Activated T-cell treated with anti-CD3 and anti-CD28 coated beads, Interleukin-2, amount 50 U/mL, for 72 hours (primary cell): ENCODE results near the gene BMPER. TPM values are rescaled to one million over a fixed set of nuclear protein-coding genes. Genes with fewer than 3 reads are reported as not detected.

Experiments
- ATAC-seq, 2 donors: fragments of 150-1000 bp; cut with Tn5 transposase; replicated peaks in 1 of 2; 2 replicates each; pipeline ENCODE4 v1.10.0; 2021; ENCODE audit warnings: moderate library complexity in 2 of 2, mild to moderate bottlenecking in 1 of 2
- DNase-seq, 2 donors: peaks; one replicate each; pipeline ENCODE4 v3.0.0; 2021 to 2022; ENCODE audit warnings: mixed read lengths in 1 of 2
- H3K27ac Mint-ChIP-seq: one replicate; pipeline ENCODE4 v1.8.0; 2022; ENCODE audit warnings: mild to moderate bottlenecking, moderate library complexity, mixed read lengths
- H3K27me3 Mint-ChIP-seq: one replicate; pipeline ENCODE4 v1.8.0; 2022; ENCODE audit warnings: low read depth, mixed read lengths
- H3K36me3 Mint-ChIP-seq, 2 donors: one replicate each; pipeline ENCODE4 v1.8.0; 2022; ENCODE audit warnings: mixed read lengths in 2 of 2, mild to moderate bottlenecking in 1 of 2; ENCODE audit not compliant: insufficient read depth in 2 of 2
- H3K4me1 Mint-ChIP-seq: one replicate; pipeline ENCODE4 v1.8.0; 2022; ENCODE audit warnings: low read depth, mixed read lengths
- H3K4me3 Mint-ChIP-seq, 2 donors: one replicate each; pipeline ENCODE4 v1.8.0; 2022; ENCODE audit warnings: mild to moderate bottlenecking in 2 of 2, mixed read lengths in 2 of 2, moderate library complexity in 2 of 2
- H3K9me3 Mint-ChIP-seq, 2 donors: one replicate each; pipeline ENCODE4 v1.8.0; 2022; ENCODE audit warnings: mixed read lengths in 2 of 2
- total RNA-seq, 2 donors: library from RNA; stranded (reverse); gene quantifications; one replicate each; pipeline ENCODE4 v1.2.3, GENCODE V29; 2022

BMPER gene
- total RNA-seq, 2 donors from 2014 or later = 0.35 TPM; not detected in 1

DNA sequence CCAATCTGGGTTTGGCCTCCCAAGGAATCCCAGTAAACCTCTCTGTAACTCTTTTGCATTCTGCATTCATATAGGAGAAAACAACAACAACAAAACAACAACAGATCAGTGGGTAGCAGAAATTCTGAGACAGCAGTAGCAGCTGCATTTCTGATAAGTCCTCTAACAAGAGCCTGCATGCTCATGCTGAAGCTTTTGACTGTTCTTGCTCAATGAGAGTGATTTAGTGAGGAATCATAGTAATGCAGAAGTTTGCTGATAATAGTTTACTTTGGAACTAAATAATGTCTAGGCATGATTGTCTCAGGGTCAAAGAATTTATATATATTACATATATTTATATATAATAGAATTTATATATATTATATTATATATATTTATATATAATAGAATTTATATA lies 35.2 kb downstream of the BMPER start:
- no peak for ATAC-seq
- peaks cover 17% of the 10 kb centered on the region for H3K27me3 Mint-ChIP-seq
- DNase-seq = no peak
- H3K4me3 Mint-ChIP-seq = no peak overlapping the region
- no peaks in the 10 kb centered on the region for H3K4me1 Mint-ChIP-seq
- no peaks in the 10 kb centered on the region for H3K9me3 Mint-ChIP-seq
- H3K27ac Mint-ChIP-seq = no peak overlapping the region
- H3K36me3 Mint-ChIP-seq = no peaks in the 10 kb centered on the region

DNA sequence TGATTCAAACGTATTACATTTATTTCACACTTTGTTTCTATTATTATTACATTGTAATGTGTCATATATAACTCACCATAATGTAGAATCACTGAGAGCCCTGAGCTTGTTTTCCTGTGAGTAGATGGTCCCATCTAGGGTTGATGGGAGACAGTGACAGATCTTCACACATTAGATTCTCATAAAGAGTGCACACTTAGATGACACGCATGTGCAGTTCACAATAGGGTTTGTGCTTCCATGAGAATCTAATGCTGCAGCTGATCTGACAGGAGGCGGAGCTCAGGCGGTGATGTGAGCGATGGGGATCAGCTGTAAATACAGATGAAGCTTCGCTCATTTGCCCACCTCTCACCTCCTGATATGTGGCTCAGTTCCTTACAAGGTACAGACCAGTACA lies 36.1 kb downstream of the BMPER start:
- no peaks in the 10 kb centered on the region for H3K4me1 Mint-ChIP-seq
- no peaks in the 10 kb centered on the region for H3K36me3 Mint-ChIP-seq
- DNase-seq = no peak
- H3K4me3 Mint-ChIP-seq = no peak overlapping the region
- no peaks in the 10 kb centered on the region for H3K9me3 Mint-ChIP-seq
- ATAC-seq = no peak
- H3K27me3 Mint-ChIP-seq = peaks cover 17% of the 10 kb centered on the region
- no peak overlapping the region for H3K27ac Mint-ChIP-seq

DNA sequence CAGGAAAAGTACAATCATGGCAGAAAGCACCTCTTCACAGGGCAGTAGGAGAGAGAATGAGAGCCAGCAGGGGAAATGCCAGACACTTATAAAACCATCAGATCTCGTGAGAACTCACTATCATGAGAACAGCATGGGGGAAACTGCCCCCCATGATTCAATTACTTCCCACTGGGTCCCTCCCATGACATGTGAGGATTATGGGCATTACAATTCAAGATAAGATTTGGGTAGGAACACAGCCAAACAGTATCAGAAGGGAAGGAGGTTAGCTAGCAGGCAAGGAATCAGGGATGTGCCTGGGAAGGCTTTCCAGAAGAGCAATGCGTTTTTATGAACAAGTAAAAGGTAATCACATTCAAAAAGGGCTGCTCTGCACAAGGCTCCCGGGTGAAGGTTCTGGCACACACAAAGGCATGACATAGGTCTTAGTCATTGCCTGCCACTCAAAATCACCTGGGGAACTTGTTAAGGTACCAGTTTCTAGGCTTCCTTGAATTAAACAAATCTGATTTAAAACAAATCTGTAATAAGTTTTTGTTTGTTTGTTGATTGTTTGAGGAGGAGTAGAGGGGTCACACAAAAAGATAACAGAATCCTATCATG lies 40.9 kb downstream of the BMPER start:
- no peaks in the 10 kb centered on the region for H3K36me3 Mint-ChIP-seq
- ATAC-seq = no peak
- H3K4me1 Mint-ChIP-seq = no peaks in the 10 kb centered on the region
- no peak overlapping the region for H3K27ac Mint-ChIP-seq
- no peaks in the 10 kb centered on the region for H3K27me3 Mint-ChIP-seq
- no peak for DNase-seq
- no peak overlapping the region for H3K4me3 Mint-ChIP-seq
- H3K9me3 Mint-ChIP-seq = no peaks in the 10 kb centered on the region

DNA sequence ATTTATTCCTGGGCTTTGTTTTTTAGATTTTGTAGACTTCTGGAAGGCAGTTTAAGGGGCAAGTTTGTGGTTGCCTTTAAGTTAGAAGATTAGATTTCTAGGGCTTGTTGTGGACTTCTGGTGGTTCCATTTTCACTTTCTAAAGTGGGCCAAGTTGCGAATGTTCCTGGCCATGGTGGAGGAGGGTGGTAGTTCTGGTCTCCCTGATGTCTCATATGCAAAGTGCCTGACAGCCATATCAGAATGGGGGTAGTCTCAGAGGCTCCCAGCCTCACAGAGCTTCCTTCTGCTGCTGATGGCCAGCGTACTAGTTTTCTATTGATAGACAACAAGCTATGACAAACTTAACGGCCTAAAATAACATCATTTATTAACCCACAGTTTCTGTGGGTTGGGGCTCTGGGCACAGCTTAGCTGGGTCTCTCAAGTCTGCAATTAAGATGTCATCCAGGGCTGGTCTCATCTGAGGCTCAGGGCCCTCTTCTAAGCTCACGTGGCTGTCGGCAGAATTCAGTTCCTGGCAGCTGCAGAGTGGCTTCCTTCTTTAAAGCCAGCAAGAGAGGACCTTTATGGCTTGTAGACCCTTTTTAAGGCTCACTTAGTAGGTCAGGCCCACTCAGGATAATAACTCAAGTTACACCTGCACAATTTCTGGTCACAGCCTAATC lies 44.8 kb downstream of the BMPER start:
- Mint-ChIP-seq H3K27ac (no peak overlapping the region), H3K4me3 (no peak overlapping the region), H3K27me3 (peaks cover 3% of the 10 kb centered on the region), H3K4me1 (no peaks in the 10 kb centered on the region), H3K36me3 (no peaks in the 10 kb centered on the region), H3K9me3 (no peaks in the 10 kb centered on the region)
- ATAC-seq (no peak), DNase-seq (no peak)

DNA sequence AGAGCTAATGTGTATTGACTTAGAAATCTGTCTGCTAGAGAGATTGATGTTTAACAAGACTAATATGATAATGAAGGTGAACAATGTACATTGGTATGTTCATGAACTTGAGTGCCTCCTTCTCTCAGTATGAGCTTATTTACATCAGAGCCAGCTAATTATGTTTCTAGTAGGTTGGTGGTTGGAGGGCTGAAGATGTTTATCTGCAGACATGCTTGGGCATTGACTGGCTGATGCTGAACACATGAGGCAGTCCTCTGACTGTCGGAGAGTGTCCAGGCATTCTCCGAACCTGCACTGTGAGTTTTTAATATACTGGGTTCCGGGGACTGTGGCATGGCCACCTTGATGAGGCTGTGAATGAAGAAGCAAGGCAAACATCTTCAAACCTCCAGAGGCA lies 47.5 kb downstream of the BMPER start:
- H3K36me3 Mint-ChIP-seq = no peaks in the 10 kb centered on the region
- no peaks in the 10 kb centered on the region for H3K9me3 Mint-ChIP-seq
- no peak overlapping the region for H3K27ac Mint-ChIP-seq
- H3K4me3 Mint-ChIP-seq = no peak overlapping the region
- no peak for DNase-seq
- no peaks in the 10 kb centered on the region for H3K4me1 Mint-ChIP-seq
- no peak for ATAC-seq
- H3K27me3 Mint-ChIP-seq = peaks cover 12% of the 10 kb centered on the region

DNA sequence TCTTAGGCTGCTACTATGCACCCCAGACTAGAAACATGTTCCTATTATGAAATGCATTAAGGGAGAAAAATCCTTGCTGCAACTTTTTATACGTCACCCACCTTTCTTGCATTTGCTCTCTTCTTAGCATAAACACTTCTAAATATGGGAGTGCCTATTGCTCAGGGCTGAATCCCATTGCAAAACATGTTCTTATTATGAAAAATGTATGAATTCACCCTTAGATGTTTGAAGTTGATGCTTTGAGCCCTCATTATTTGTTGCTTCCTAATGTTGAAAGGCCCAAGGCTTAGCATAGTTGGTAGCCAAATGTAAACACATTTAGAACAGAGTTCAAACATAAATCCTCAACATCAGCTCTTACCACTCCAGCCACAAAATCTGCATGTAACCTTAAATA lies 52.8 kb downstream of the BMPER start:
- H3K36me3 Mint-ChIP-seq = no peaks in the 10 kb centered on the region
- peaks cover 12% of the 10 kb centered on the region for H3K27me3 Mint-ChIP-seq
- ATAC-seq = no peak
- H3K4me3 Mint-ChIP-seq = no peak overlapping the region
- no peak overlapping the region for H3K27ac Mint-ChIP-seq
- no peaks in the 10 kb centered on the region for H3K4me1 Mint-ChIP-seq
- DNase-seq = no peak
- peaks cover 0 to 1% of the 10 kb centered on the region in 2 donors for H3K9me3 Mint-ChIP-seq

DNA sequence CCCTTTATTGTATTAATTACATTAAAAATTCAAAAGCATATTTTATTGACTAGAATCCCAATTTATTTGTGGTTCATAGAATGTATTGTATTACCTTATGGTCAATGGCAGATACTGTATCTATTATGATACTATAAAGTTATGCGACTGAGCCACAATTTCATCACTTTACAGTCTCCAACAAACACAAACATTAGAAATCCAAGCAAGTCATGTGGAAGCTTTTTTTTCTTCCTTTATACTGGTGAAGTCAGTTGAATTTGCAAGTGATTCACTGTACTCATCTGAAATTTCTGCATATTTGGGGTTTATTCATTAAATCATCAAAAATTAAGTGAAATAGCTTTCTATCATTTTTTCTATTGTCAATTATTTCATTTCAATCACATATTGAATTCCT lies 54.3 kb downstream of the BMPER start:
- H3K9me3 Mint-ChIP-seq = peaks cover 0 to 1% of the 10 kb centered on the region in 2 donors
- no peak overlapping the region for H3K4me3 Mint-ChIP-seq
- H3K27ac Mint-ChIP-seq = no peak overlapping the region
- DNase-seq = no peak
- no peaks in the 10 kb centered on the region for H3K36me3 Mint-ChIP-seq
- H3K4me1 Mint-ChIP-seq = no peaks in the 10 kb centered on the region
- peaks cover 12% of the 10 kb centered on the region for H3K27me3 Mint-ChIP-seq
- no peak for ATAC-seq

DNA sequence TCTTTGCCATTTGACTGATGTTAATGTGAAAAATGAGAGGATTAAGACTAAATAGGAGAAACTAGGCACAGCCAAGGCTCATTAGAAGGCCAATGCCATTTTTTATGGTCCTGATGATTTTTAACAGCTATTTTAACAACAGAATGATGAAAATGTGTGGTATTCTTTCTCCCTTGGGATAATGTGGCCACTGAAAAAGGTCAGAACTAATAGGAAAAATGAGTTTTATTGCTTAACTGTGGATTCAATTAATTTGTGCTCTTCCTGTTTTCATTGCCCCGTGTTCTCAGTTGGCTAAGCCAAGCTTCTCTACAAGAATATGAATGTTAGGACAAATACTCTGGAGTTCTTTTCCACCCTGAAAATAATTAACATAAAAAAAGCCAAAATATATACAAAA lies 56.6 kb downstream of the BMPER start:
- Mint-ChIP-seq H3K36me3 (no peaks in the 10 kb centered on the region), H3K4me1 (no peaks in the 10 kb centered on the region), H3K9me3 (peaks cover 0 to 1% of the 10 kb centered on the region in 2 donors), H3K4me3 (no peak overlapping the region), H3K27me3 (no peaks in the 10 kb centered on the region), H3K27ac (no peak overlapping the region)
- ATAC-seq = no peak
- no peak for DNase-seq

DNA sequence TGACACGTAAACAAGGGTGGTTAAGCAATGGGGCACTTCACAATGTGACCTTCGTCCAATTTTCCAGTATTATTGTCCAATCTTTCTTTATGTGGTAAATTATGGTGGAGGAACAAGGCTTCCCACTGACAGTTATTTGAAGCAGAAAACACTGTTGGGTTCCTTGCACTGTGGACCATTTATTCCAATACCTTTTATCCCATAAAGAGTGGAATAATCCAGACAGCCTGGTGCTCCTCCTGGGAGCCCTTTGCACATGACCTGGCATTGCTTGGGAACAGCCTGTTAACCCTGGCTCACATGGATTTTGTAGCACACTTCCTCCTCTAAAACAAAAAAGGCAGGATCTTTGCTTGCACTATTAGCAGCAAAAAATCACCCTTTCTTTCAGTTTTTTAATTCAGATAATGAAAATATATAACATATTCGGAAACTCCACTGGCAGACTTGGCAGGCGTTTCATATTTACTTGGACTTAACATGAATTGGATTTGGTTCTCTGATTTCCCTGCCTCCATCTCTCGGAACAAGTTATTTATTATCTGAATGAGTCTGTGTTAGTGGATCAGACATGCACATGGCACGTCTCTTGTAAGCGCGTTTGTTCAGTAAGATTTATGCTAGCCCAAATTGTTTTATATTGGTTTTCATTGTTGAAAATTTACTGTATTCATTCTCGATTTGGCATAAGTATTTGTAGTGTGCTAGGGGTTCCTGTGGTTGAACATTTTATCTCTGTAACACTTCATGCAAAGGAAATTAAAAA lies 59.3 kb downstream of the BMPER start:
- ATAC-seq = no peak
- H3K36me3 Mint-ChIP-seq = no peaks in the 10 kb centered on the region
- H3K27me3 Mint-ChIP-seq = no peaks in the 10 kb centered on the region
- H3K9me3 Mint-ChIP-seq = peaks cover 0 to 1% of the 10 kb centered on the region in 2 donors
- no peak overlapping the region for H3K27ac Mint-ChIP-seq
- no peaks in the 10 kb centered on the region for H3K4me1 Mint-ChIP-seq
- no peak for DNase-seq
- no peak overlapping the region for H3K4me3 Mint-ChIP-seq

DNA sequence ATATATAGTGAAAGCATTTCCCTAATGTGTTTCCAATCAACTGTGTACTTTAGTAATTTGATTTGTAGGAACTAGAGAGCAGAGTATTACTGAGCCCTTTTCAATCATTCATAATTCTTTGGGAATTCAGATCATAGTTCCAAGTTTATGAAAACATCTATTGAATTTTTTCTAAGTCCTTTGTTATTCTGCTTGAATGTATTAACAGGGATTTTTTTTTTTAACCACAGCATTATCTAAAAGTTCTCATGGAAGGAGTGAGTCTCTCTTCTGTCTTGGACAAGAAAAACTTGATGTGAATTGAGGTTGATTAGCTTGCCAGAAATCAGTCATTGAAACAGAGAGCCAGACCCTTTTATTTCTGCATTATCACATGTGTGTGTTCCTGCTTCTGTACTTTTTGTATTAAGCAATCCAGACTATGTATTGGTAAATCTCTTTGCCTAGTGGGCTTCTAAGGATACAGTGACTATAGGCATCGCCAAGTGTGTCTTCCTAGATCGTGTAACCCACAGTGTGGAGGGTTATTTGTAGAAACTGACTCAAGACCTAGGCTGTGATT lies 59.9 kb downstream of the BMPER start:
- Mint-ChIP-seq H3K36me3 (no peaks in the 10 kb centered on the region), H3K4me1 (no peaks in the 10 kb centered on the region), H3K4me3 (no peak overlapping the region), H3K27ac (no peak overlapping the region), H3K27me3 (no peaks in the 10 kb centered on the region), H3K9me3 (peaks cover 0 to 1% of the 10 kb centered on the region in 2 donors)
- ATAC-seq = no peak
- DNase-seq = no peak

DNA sequence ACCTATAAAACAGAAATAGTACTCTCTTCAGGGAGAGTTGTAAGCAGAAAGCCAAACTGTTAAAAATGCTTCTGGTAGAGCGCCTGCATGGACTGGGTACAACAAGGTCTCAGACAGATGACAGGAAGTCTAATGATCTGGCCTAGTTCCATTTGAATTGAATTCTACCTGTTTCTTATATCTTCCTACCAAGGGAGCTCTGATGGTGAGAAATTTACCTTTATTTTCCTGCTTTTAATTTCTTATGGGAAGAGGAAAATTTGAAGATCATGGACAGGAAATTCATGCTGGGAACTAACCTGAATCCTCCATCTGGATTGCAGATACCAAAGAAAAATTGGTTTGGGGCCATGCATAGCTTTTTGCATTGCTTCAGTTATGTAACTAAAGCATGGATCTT lies 63.3 kb downstream of the BMPER start:
- H3K4me3 Mint-ChIP-seq = no peak overlapping the region
- DNase-seq (no peak), ATAC-seq (no peak)
- no peaks in the 10 kb centered on the region for H3K4me1 Mint-ChIP-seq
- no peaks in the 10 kb centered on the region for H3K27me3 Mint-ChIP-seq
- H3K9me3 Mint-ChIP-seq = no peaks in the 10 kb centered on the region
- no peaks in the 10 kb centered on the region for H3K36me3 Mint-ChIP-seq
- no peak overlapping the region for H3K27ac Mint-ChIP-seq

DNA sequence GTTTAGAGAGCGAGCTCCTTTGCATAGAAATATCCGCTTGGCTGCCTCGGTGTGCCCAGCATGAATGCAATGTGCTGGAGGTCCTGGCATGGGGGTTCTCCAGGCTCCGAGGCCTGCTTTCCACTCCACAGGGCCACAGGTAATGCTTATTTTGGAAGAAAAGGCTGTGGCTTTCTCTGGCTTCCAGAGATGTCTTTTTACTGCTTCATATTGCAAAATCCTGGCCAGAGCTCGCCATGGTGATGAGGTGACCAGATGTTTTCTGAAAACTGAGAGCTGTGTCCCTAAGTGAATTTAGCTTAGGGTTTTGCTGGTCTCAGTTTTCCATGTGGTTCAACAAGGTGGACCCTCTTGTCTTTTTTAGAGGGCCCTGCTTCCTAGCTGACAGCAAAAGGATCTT lies 65.2 kb downstream of the BMPER start:
- ATAC-seq = no peak
- H3K27ac Mint-ChIP-seq = no peak overlapping the region
- H3K27me3 Mint-ChIP-seq = no peaks in the 10 kb centered on the region
- no peaks in the 10 kb centered on the region for H3K9me3 Mint-ChIP-seq
- DNase-seq = no peak
- no peaks in the 10 kb centered on the region for H3K4me1 Mint-ChIP-seq
- no peak overlapping the region for H3K4me3 Mint-ChIP-seq
- no peaks in the 10 kb centered on the region for H3K36me3 Mint-ChIP-seq

DNA sequence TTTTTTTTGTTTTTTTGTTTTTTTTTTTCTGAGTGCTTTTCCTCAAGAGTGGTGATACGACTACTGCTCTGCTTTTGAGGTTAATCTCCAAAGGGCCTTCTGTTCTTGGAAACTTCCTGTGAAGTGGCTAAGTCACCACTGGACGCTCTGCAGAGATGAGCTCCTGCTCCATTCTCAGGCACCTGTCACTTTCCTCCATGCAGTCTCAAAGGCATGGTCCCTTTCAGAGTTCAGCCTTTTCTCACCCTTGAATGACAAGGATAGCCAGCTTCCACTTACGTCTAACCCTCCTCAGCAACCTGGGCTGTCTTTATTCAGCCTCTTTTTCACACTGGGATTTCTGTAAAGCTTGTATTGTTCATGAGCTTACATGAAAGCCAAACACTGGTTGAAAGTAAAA lies 65.8 kb downstream of the BMPER start:
- DNase-seq (no peak), ATAC-seq (no peak)
- Mint-ChIP-seq H3K27ac (no peak overlapping the region), H3K36me3 (no peaks in the 10 kb centered on the region), H3K4me1 (no peaks in the 10 kb centered on the region), H3K27me3 (no peaks in the 10 kb centered on the region), H3K9me3 (no peaks in the 10 kb centered on the region), H3K4me3 (no peak overlapping the region)
